C4-2B (cell line): ENCODE results near the gene CLDN11.

Source experiments
- H3K27ac ChIP-seq: fragments of 450-650 bp; 2 replicates; pipeline ENCODE4 v1.5.1; 2017
- CTCF ChIP-seq: fragments of 450-650 bp; conservative IDR thresholded peaks from 2 replicates; pipeline ENCODE4 v1.5.1; 2017; ENCODE audit warnings: mild to moderate bottlenecking
- ZFX ChIP-seq: fragments of 450-650 bp; IDR thresholded peaks from 2 replicates; pipeline ENCODE4 v1.6.1; 2017

CLDN11 gene

GRCh38 chr3:170471149-170471548 is 52.5 kb downstream of the CLDN11 start:
- TF ChIP-seq CTCF, result no peak
- H3K27ac ChIP-seq, result no peak overlapping the region

- TF ChIP-seq CTCF, result no peak
- TF ChIP-seq ZFX, result no peak
- H3K27ac ChIP-seq, result no peak overlapping the region
Observed at GRCh38 chr3:170473358-170473757, 54.7 kb downstream of the CLDN11 start.

- H3K27ac ChIP-seq, result no peak overlapping the region
- TF ChIP-seq ZFX (no peak), CTCF (no peak)
Observed at GRCh38 chr3:170475092-170475685, 56.5 kb downstream of the CLDN11 start.

- no peak overlapping the region for H3K27ac ChIP-seq
- TF ChIP-seq ZFX (no peak), CTCF (no peak)
Observed at GRCh38 chr3:170476291-170476690, 57.6 kb downstream of the CLDN11 start.

GRCh38 chr3:170477395-170477794 is 58.7 kb downstream of the CLDN11 start:
- TF ChIP-seq CTCF, result no peak
- TF ChIP-seq ZFX, result no peak
- no peak overlapping the region for H3K27ac ChIP-seq

GRCh38 chr3:170480111-170480510 is 61.4 kb downstream of the CLDN11 start:
- TF ChIP-seq CTCF, result no peak
- no peak for TF ChIP-seq ZFX

GRCh38 chr3:170482199-170482598 is 63.5 kb downstream of the CLDN11 start:
- no peak for TF ChIP-seq CTCF
- no peak for TF ChIP-seq ZFX
- H3K27ac ChIP-seq, result no peak overlapping the region

More at GRCh38 chr3:170480111-170480510, 61.4 kb downstream of the CLDN11 start:
- no peak overlapping the region for H3K27ac ChIP-seq
